DOHH2 (cell line): Measurements from ENCODE around the gene GINM1.

Source experiments
- H3F3A ChIP-seq: fragments of 200-600 bp; sonication (generic), shearing (Covaris generic); 2 replicates; pipeline ENCODE4 v1.6.0; 2016; ENCODE audit warnings: antibody characterized with exemption, mild to moderate bottlenecking; ENCODE audit not compliant: control insufficient read depth, insufficient read depth
- H3K27ac ChIP-seq: fragments of 200-600 bp; sonication (generic); 2 replicates; pipeline ENCODE4 v1.5.1; 2014; ENCODE audit warnings: low read depth, mild to moderate bottlenecking, low read length, moderate library complexity
- H3K27me3 ChIP-seq: fragments of 200-600 bp; sonication (generic); 2 replicates; pipeline ENCODE4 v1.6.1; 2014; ENCODE audit warnings: mild to moderate bottlenecking, low read length, mixed read lengths; ENCODE audit not compliant: control insufficient read depth
- H3K36me3 ChIP-seq: fragments of 200-600 bp; sonication (generic); 2 replicates; pipeline ENCODE4 v1.6.1; 2014; ENCODE audit warnings: mild to moderate bottlenecking, low read length, moderate library complexity, mixed read lengths; ENCODE audit not compliant: control insufficient read depth
- H3K4me1 ChIP-seq: fragments of 200-600 bp; sonication (generic); 2 replicates; pipeline ENCODE4 v1.6.1; 2014; ENCODE audit warnings: mild to moderate bottlenecking, low read length, mixed read lengths; ENCODE audit not compliant: control insufficient read depth
- H3K4me2 ChIP-seq: fragments of 200-600 bp; sonication (generic); 2 replicates; pipeline ENCODE4 v1.6.0; 2014; ENCODE audit warnings: mild to moderate bottlenecking, low read length, moderate library complexity
- H3K4me3 ChIP-seq: fragments of 200-600 bp; sonication (generic); 2 replicates; pipeline ENCODE4 v1.5.1; 2014; ENCODE audit warnings: mild to moderate bottlenecking, low read length, mixed read lengths
- H3K79me2 ChIP-seq: fragments of 200-600 bp; sonication (generic); 2 replicates; pipeline ENCODE4 v1.6.1; 2014; ENCODE audit warnings: mild to moderate bottlenecking, low read length, mixed read lengths; ENCODE audit not compliant: control insufficient read depth
- H3K9me2 ChIP-seq: fragments of 200-600 bp; sonication (generic); replicated peaks from 2 replicates; pipeline ENCODE4 v1.6.1; 2014; ENCODE audit warnings: mild to moderate bottlenecking, low read length, mixed read lengths; ENCODE audit not compliant: control insufficient read depth
- H3K9me3 ChIP-seq: fragments of 200-600 bp; sonication (generic); 2 replicates; pipeline ENCODE4 v1.6.1; 2014; ENCODE audit warnings: antibody characterized with exemption, low read length, mixed read lengths; ENCODE audit not compliant: control insufficient read depth, insufficient read depth
- H4K20me1 ChIP-seq: fragments of 200-600 bp; sonication (generic); 2 replicates; pipeline ENCODE4 v1.6.0; 2014; ENCODE audit warnings: low read depth, mild to moderate bottlenecking, antibody characterized with exemption, low read length, moderate library complexity; ENCODE audit not compliant: control insufficient read depth, insufficient read depth
- CTCF ChIP-seq: fragments of 200-600 bp; sonication (generic); IDR thresholded peaks from one replicate; pipeline ENCODE4 v1.5.1; 2014; ENCODE audit warnings: antibody characterized with exemption, mild to moderate bottlenecking, low read depth, low read length; ENCODE audit not compliant: poor library complexity, severe bottlenecking
- EZH2phosphoT487 ChIP-seq: fragments of 200-600 bp; sonication (generic); IDR thresholded peaks from 2 replicates; pipeline ENCODE4 v1.6.1; 2017; ENCODE audit warnings: borderline replicate concordance, mild to moderate bottlenecking, antibody characterized with exemption, low read length, moderate library complexity, mixed read lengths

Gene GINM1

GRCh38 chr6:149559389-149559788, 6.8 kb upstream of the GINM1 start:
- Histone ChIP-seq H3K79me2 (no peaks in the 10 kb centered on the region), H3K4me2 (no peak overlapping the region), H3K9me3 (no peaks in the 10 kb centered on the region), H3K36me3 (no peaks in the 10 kb centered on the region), H3K4me3 (no peak overlapping the region), H4K20me1 (no peaks in the 10 kb centered on the region), H3K9me2 (no peaks in the 10 kb centered on the region), H3F3A (peaks cover 6% of the 10 kb centered on the region; the same call in 1 of the 2 replicates), H3K27me3 (peaks cover 23% of the 10 kb centered on the region), H3K4me1 (peaks cover 2% of the 10 kb centered on the region), H3K27ac (no peak overlapping the region)
- TF ChIP-seq CTCF, result no peak
- TF ChIP-seq EZH2phosphoT487, result no peak

- Histone ChIP-seq H3K27ac (no peak overlapping the region), H3K4me1 (peaks cover 8% of the 10 kb centered on the region), H3K9me2 (no peaks in the 10 kb centered on the region), H4K20me1 (no peaks in the 10 kb centered on the region), H3K27me3 (peaks cover 23% of the 10 kb centered on the region), H3K9me3 (no peaks in the 10 kb centered on the region), H3K4me2 (no peak overlapping the region), H3K79me2 (no peaks in the 10 kb centered on the region), H3K4me3 (no peak overlapping the region), H3K36me3 (no peaks in the 10 kb centered on the region), H3F3A (peaks cover 15% of the 10 kb centered on the region)
- TF ChIP-seq EZH2phosphoT487, result no peak
- TF ChIP-seq CTCF, result peak; percentile 47
Observed at GRCh38 chr6:149560736-149561135, 5.4 kb upstream of the GINM1 start.

GRCh38 chr6:149563203-149563927, 2.8 kb upstream of the GINM1 start:
- peaks cover 14% of the 10 kb centered on the region for H3K36me3 ChIP-seq
- H4K20me1 ChIP-seq, result peaks cover 7% of the 10 kb centered on the region; the same call in 1 of the 2 replicates
- peaks cover 16% of the 10 kb centered on the region for H3F3A ChIP-seq
- no peak overlapping the region for H3K27ac ChIP-seq
- H3K4me1 ChIP-seq, result peaks cover 22% of the 10 kb centered on the region
- peaks cover 22% of the 10 kb centered on the region for H3K79me2 ChIP-seq
- no peak overlapping the region for H3K4me3 ChIP-seq
- H3K4me2 ChIP-seq, result no peak overlapping the region
- H3K9me3 ChIP-seq, result no peaks in the 10 kb centered on the region
- H3K27me3 ChIP-seq, result peaks cover 18% of the 10 kb centered on the region
- TF ChIP-seq EZH2phosphoT487 (no peak), CTCF (no peak)
- H3K9me2 ChIP-seq, result no peaks in the 10 kb centered on the region
